ENCODE results near the gene POGZ.
"Not testable (repeated sequence)": the region's sequence is repeated elsewhere in the genome, so short reads cannot be mapped to it uniquely, and the experiment has no call there.

Gene POGZ

GRCh38 chr1:151391079-151391563 lies 68.2 kb downstream of the POGZ start:
- no peak for DNase-seq (ENCODE audit: low spot score)
- TF ChIP-seq, protein P1, sequence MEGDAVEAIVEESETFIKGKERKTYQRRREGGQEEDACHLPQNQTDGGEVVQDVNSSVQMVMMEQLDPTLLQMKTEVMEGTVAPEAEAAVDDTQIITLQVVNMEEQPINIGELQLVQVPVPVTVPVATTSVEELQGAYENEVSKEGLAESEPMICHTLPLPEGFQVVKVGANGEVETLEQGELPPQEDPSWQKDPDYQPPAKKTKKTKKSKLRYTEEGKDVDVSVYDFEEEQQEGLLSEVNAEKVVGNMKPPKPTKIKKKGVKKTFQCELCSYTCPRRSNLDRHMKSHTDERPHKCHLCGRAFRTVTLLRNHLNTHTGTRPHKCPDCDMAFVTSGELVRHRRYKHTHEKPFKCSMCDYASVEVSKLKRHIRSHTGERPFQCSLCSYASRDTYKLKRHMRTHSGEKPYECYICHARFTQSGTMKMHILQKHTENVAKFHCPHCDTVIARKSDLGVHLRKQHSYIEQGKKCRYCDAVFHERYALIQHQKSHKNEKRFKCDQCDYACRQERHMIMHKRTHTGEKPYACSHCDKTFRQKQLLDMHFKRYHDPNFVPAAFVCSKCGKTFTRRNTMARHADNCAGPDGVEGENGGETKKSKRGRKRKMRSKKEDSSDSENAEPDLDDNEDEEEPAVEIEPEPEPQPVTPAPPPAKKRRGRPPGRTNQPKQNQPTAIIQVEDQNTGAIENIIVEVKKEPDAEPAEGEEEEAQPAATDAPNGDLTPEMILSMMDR (IDR thresholded peaks at IDR 0.05; ENCODE audit: extremely low read depth, missing control alignments), result no peak

GRCh38 chr1:151390221-151391078 lies 68.8 kb downstream of the POGZ start:
- DNase-seq (ENCODE audit: low spot score), result not testable (repeated sequence)

- DNase-seq (ENCODE audit: low spot score), result no peak
- TF ChIP-seq, protein P1 (IDR thresholded peaks at IDR 0.05; ENCODE audit: extremely low read depth, missing control alignments), result no peak
Measured at GRCh38 chr1:151386002-151386401, 73.3 kb downstream of the POGZ start.

- TF ChIP-seq, protein P1 (IDR thresholded peaks at IDR 0.05; ENCODE audit: extremely low read depth, missing control alignments), result no peak
- no peak for DNase-seq (ENCODE audit: low spot score)
Measured at GRCh38 chr1:151384584-151384983, 74.7 kb downstream of the POGZ start.

GRCh38 chr1:151377150-151377884 lies 82.0 kb downstream of the POGZ start:
- no peak for DNase-seq (ENCODE audit: low spot score)
- TF ChIP-seq, protein P1 (IDR thresholded peaks at IDR 0.05; ENCODE audit: extremely low read depth, missing control alignments), result no peak

DNA sequence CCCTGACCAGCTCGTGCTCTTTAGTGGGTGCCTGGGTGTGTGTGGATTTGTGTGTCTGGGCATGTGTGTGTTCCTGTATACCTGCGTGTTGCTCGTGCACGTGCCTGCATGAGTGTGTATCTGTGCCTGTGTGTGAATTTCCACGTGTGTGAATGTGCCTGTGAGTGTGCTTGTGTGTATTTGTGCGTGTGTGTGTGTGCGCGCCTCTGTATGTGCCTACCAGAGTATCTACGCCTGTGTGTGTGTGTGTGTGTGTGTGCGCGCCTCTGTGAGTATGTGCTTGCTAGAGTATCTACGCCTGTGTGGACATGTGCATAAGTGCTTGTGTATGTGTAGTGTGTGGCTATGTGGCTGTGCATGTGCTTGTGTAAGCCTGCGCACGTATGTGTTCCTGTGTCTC lies 86.1 kb downstream of the POGZ start:
- TF ChIP-seq, protein P1 (IDR thresholded peaks at IDR 0.05; ENCODE audit: extremely low read depth, missing control alignments), result no peak
- no peak for DNase-seq (ENCODE audit: low spot score)

GRCh38 chr1:151372058-151372934 lies 87.0 kb downstream of the POGZ start, which contains the start of gene SELENBP1:
Gene SELENBP1 (minus strand): TSS chr1:151372705. CDS start chr1:151372641, 64 bp downstream.
- TF ChIP-seq, protein P1 (IDR thresholded peaks at IDR 0.05; ENCODE audit: extremely low read depth, missing control alignments), result no peak
- DNase-seq (ENCODE audit: low spot score), result no peak

All from GM20000 (cell line).